ENCODE results near the gene ZNF446. TPM values are rescaled to one million over a fixed set of nuclear protein-coding genes. Genes with fewer than 3 reads are reported as not detected.
A peak's percentile ranks its signal among the peaks of the same experiment; 100 is the strongest.
"Not testable (repeated sequence)": the region's sequence is repeated elsewhere in the genome, so short reads cannot be mapped to it uniquely, and the experiment has no call there.

Gene ZNF446
- polyA plus RNA-seq, 1 donor = 8.7 TPM

- not testable (repeated sequence) for DNase-seq
Observed at GRCh38 chr19:58507602-58508223, 31.6 kb downstream of the ZNF446 start.

- no peak for DNase-seq
Observed at GRCh38 chr19:58509731-58510083, 33.6 kb downstream of the ZNF446 start.

- DNase-seq = no peak
Observed at GRCh38 chr19:58510084-58510862, 34.1 kb downstream of the ZNF446 start.

- DNase-seq = no peak
Observed at GRCh38 chr19:58511353-58512208, 35.4 kb downstream of the ZNF446 start, which contains the start of gene SLC27A5. Gene SLC27A5 (minus strand): TSS chr19:58511992. CDS start chr19:58511955, 37 bp downstream.

GRCh38 chr19:58513213-58513693, 37.1 kb downstream of the ZNF446 start:
- DNase-seq = no peak

- peak; percentile 93 for DNase-seq
Observed at GRCh38 chr19:58513694-58514563, 37.8 kb downstream of the ZNF446 start.

- no peak for DNase-seq
Observed at GRCh38 chr19:58514564-58515022, 38.4 kb downstream of the ZNF446 start.

GRCh38 chr19:58515259-58515658, 39.1 kb downstream of the ZNF446 start:
- DNase-seq = no peak

- no peak for DNase-seq
Observed at GRCh38 chr19:58516246-58516836, 40.2 kb downstream of the ZNF446 start.

- DNase-seq = no peak
Observed at GRCh38 chr19:58516964-58517833, 41.0 kb downstream of the ZNF446 start.

- DNase-seq = no peak
Observed at GRCh38 chr19:58518256-58519086, 42.3 kb downstream of the ZNF446 start.

- DNase-seq = peak; percentile 77
Observed at GRCh38 chr19:58519087-58519354, 42.9 kb downstream of the ZNF446 start.

GRCh38 chr19:58519355-58520256, 43.5 kb downstream of the ZNF446 start, which contains the start of gene ZBTB45:
Gene ZBTB45 (minus strand): TSS chr19:58519810. CDS start chr19:58517673, 2,137 bp downstream.
- peak; percentile 93 for DNase-seq

- no peak for DNase-seq
Observed at GRCh38 chr19:58520257-58520599, 44.1 kb downstream of the ZNF446 start.

GRCh38 chr19:58521651-58522050, 45.5 kb downstream of the ZNF446 start:
- no peak for DNase-seq

GRCh38 chr19:58522709-58523108, 46.6 kb downstream of the ZNF446 start:
- DNase-seq = no peak

GRCh38 chr19:58529405-58529804, 53.3 kb downstream of the ZNF446 start:
- DNase-seq = no peak

Measured in hindlimb muscle (tissue), 1 donor.